HG03097 (cell line): Measurements from ENCODE around the gene CXXC5.
"Not testable (repeated sequence)": the region's sequence is repeated elsewhere in the genome, so short reads cannot be mapped to it uniquely, and the experiment has no call there.

Experiments used
- ATAC-seq: cut with Tn5 transposase; IDR thresholded peaks from one replicate; pipeline ENCODE4 v1.9.1; 2021; ENCODE audit not compliant: unreplicated experiment, low FRiP score

CXXC5 gene

GRCh38 chr5:139648205-139649081, at the start of gene CXXC5:
TSS of gene CXXC5 (plus strand) at chr5:139648349. CDS start at chr5:139680524, 32,175 bp downstream.
- peak; percentile 21 for ATAC-seq

GRCh38 chr5:139598601-139598965, 49.6 kb upstream of the CXXC5 start:
- not testable (repeated sequence) for ATAC-seq

GRCh38 chr5:139600336-139600949, 47.7 kb upstream of the CXXC5 start:
- ATAC-seq: no peak

- no peak for ATAC-seq
These were observed 46.7 kb upstream of the CXXC5 start for GRCh38 chr5:139601429-139601828.

- ATAC-seq: not testable (repeated sequence)
These were observed 46.2 kb upstream of the CXXC5 start for GRCh38 chr5:139601948-139602347.

- ATAC-seq: no peak
These were observed 42.3 kb upstream of the CXXC5 start for GRCh38 chr5:139605887-139606286.

- ATAC-seq: no peak
These were observed 36.2 kb upstream of the CXXC5 start for GRCh38 chr5:139611703-139612584.

- no peak for ATAC-seq
These were observed 28.3 kb upstream of the CXXC5 start for GRCh38 chr5:139619861-139620260.

GRCh38 chr5:139625398-139625797, 22.8 kb upstream of the CXXC5 start:
- ATAC-seq: not testable (repeated sequence)

GRCh38 chr5:139630855-139631254, 17.3 kb upstream of the CXXC5 start:
- ATAC-seq: no peak

- no peak for ATAC-seq
These were observed 16.5 kb upstream of the CXXC5 start for GRCh38 chr5:139631520-139632165.

GRCh38 chr5:139633295-139634027, 14.7 kb upstream of the CXXC5 start:
- ATAC-seq: no peak

- no peak for ATAC-seq
These were observed 14.2 kb upstream of the CXXC5 start for GRCh38 chr5:139634028-139634325.

- no peak for ATAC-seq
These were observed 13.6 kb upstream of the CXXC5 start for GRCh38 chr5:139634541-139634940.

- no peak for ATAC-seq
These were observed 13.0 kb upstream of the CXXC5 start for GRCh38 chr5:139635191-139635590.

- ATAC-seq: no peak
These were observed 12.4 kb upstream of the CXXC5 start for GRCh38 chr5:139635606-139636206.

- ATAC-seq: peak; percentile 55
These were observed 11.8 kb upstream of the CXXC5 start for GRCh38 chr5:139636207-139636792.

GRCh38 chr5:139636975-139637408, 11.2 kb upstream of the CXXC5 start:
- no peak for ATAC-seq

- ATAC-seq: peak; percentile 27
These were observed 10.6 kb upstream of the CXXC5 start for GRCh38 chr5:139637438-139638089.
